Calu3 (cell line): ENCODE measurements around the gene MOCS2. TPM values are rescaled to one million over a fixed set of nuclear protein-coding genes. Genes with fewer than 3 reads are reported as not detected.

ENCODE experiments used
- BruUV-seq: library from RNA; stranded (reverse); fragments of 400-500 nt; replicated peaks from 2 replicates; lab custom pipeline; 2021; lab: Mats Ljungman, UMichigan
- CTCF ChIA-PET: fragments of 300-600 bp; sonication (Branson Sonifier 250); formaldehyde crosslinking; loops from one replicate; lab custom pipeline; 2022; ENCODE audit warnings: antibody characterized with exemption; lab: Charles Lee
- DNase-seq: peaks from one replicate; pipeline ENCODE4 v3.0.0; 2022
- H3K27ac Mint-ChIP-seq: one replicate; pipeline ENCODE4 v1.8.0; 2022; ENCODE audit warnings: mixed read lengths; ENCODE audit not compliant: unreplicated experiment
- H3K27me3 Mint-ChIP-seq: one replicate; pipeline ENCODE4 v1.8.0; 2022; ENCODE audit warnings: mixed read lengths; ENCODE audit not compliant: unreplicated experiment
- H3K36me3 Mint-ChIP-seq: one replicate; pipeline ENCODE4 v1.8.0; 2022; ENCODE audit warnings: mild to moderate bottlenecking, moderate library complexity, mixed read lengths; ENCODE audit not compliant: insufficient read depth, unreplicated experiment
- H3K4me1 Mint-ChIP-seq: one replicate; pipeline ENCODE4 v1.8.0; 2022; ENCODE audit warnings: mild to moderate bottlenecking, low read depth, mixed read lengths; ENCODE audit not compliant: unreplicated experiment
- H3K4me3 Mint-ChIP-seq: one replicate; pipeline ENCODE4 v1.8.0; 2022; ENCODE audit warnings: mild to moderate bottlenecking, low read depth, moderate library complexity, mixed read lengths; ENCODE audit not compliant: unreplicated experiment
- H3K9me3 Mint-ChIP-seq: one replicate; pipeline ENCODE4 v1.8.0; 2022; ENCODE audit warnings: low read depth, mixed read lengths; ENCODE audit not compliant: unreplicated experiment
- intact Hi-C: fragments of 100-400 bp; cut with micrococcal nuclease; formaldehyde crosslinking; loops from one replicate; pipeline ENCODE4 v1.10.0; 2022; ENCODE audit not compliant: unreplicated experiment
- total RNA-seq: library from RNA; stranded (reverse); gene quantifications from 2 replicates; pipeline ENCODE4 v1.2.3, GENCODE V29; 2022
- TF ChIP-seq, protein P1 (sequence below): fragments of 200-600 bp; IDR thresholded peaks from one replicate; pipeline ENCODE4 v1.8.0; 2022; ENCODE audit warnings: antibody characterized with exemption; ENCODE audit not compliant: unreplicated experiment

The MOCS2 gene
- total RNA-seq, 1 experiment from 2014 or later, result 42.6 TPM

DNA sequence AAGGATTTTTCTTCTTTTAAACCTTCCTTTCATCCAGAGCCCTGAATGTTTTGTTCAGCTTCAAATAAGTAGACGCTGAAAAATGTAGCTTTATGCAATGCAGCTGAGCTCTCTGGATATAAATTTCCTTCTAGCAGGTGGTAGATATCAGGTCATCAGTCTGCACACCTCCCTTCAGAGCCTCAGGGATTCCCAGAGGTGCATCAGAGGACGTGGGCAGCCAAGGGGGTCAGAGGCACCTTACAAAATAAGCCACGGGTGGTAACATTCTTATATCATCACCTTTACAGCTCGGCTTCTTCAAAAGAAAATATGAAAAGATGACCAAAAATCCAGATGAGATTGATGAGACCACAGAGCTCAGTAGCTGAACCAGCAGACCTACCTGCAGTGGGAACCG lies 19.3 kb downstream of the MOCS2 start:
- intact Hi-C loops, result no loop called here
- TF ChIP-seq, protein P1, sequence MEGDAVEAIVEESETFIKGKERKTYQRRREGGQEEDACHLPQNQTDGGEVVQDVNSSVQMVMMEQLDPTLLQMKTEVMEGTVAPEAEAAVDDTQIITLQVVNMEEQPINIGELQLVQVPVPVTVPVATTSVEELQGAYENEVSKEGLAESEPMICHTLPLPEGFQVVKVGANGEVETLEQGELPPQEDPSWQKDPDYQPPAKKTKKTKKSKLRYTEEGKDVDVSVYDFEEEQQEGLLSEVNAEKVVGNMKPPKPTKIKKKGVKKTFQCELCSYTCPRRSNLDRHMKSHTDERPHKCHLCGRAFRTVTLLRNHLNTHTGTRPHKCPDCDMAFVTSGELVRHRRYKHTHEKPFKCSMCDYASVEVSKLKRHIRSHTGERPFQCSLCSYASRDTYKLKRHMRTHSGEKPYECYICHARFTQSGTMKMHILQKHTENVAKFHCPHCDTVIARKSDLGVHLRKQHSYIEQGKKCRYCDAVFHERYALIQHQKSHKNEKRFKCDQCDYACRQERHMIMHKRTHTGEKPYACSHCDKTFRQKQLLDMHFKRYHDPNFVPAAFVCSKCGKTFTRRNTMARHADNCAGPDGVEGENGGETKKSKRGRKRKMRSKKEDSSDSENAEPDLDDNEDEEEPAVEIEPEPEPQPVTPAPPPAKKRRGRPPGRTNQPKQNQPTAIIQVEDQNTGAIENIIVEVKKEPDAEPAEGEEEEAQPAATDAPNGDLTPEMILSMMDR, result no peak
- Mint-ChIP-seq H3K36me3 (peaks cover 72% of the 10 kb centered on the region), H3K4me1 (no peaks in the 10 kb centered on the region), H3K27ac (no peak overlapping the region), H3K9me3 (no peaks in the 10 kb centered on the region), H3K4me3 (no peak overlapping the region), H3K27me3 (no peaks in the 10 kb centered on the region)
- BruUV-seq, result no TSS peak
- no peak for DNase-seq
- CTCF ChIA-PET, result no interaction called here

DNA sequence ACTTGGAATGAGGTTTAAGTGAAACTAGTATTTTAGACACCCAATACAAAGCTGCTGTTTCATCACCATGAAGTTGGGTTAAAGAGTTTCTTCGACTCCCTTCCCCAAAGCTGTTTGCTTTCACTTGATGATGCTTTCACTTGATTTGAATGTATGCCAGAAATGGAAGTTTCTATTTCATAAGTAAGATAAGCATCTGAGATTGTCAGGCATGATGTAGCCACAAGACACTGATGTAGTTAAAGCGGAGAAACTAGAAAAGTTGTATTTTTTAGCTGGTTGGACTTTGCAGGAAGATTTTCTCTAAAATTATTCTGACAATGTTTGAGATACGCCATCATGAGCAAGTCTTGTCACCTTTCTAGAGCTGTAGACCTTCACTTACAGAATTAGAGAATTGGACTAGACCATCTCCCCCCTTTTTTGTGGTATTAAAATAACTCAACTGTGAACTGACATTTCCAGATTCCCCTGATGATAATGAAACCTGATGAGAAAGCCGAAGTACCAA lies 20.0 kb downstream of the MOCS2 start:
- Mint-ChIP-seq H3K27ac (no peak overlapping the region), H3K4me3 (no peak overlapping the region), H3K4me1 (no peaks in the 10 kb centered on the region), H3K9me3 (no peaks in the 10 kb centered on the region), H3K36me3 (peaks cover 69% of the 10 kb centered on the region), H3K27me3 (no peaks in the 10 kb centered on the region)
- CTCF ChIA-PET, result interaction anchor here (1.3 kb wide), 1 partner anchor 141 kb away, joined by 3 read pairs; no protein-coding TSS in a partner anchor
- TF ChIP-seq, protein P1, result no peak
- intact Hi-C loops, result no loop called here
- no TSS peak for BruUV-seq
- DNase-seq, result no peak

DNA sequence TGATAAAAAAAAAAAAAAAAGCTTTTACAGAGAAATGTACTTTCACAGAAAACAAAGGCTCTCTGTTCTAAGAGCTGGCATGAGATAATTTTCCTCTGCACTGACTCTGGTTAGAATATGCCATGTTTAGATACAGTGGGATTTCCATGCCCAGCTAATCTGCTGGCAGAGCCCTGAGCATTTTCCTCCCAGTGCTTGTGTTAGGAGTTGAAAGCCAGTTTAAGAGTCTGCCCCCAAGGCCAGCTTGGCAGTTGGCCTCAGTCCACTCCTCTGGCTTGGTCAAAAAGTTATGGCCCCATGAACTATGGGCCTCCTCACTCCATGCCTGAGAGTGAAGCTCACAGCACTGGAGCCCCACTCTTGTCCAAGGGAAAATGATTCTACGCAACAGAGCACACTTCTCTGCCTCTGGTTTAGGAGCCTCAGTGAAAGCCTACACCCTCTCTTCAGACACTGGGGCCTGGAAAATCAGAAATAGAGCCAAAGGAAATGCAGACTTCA lies 21.9 kb downstream of the MOCS2 start:
- Mint-ChIP-seq H3K27me3 (no peaks in the 10 kb centered on the region), H3K9me3 (no peaks in the 10 kb centered on the region), H3K4me3 (no peak overlapping the region), H3K4me1 (no peaks in the 10 kb centered on the region), H3K36me3 (peaks cover 81% of the 10 kb centered on the region), H3K27ac (no peak overlapping the region)
- no TSS peak for BruUV-seq
- intact Hi-C loops, result no loop called here
- TF ChIP-seq, protein P1, result no peak
- no peak for DNase-seq
- CTCF ChIA-PET, result interaction anchor here (0.7 kb wide), 1 partner anchor 57 kb away, joined by 5 read pairs; no protein-coding TSS in a partner anchor

DNA sequence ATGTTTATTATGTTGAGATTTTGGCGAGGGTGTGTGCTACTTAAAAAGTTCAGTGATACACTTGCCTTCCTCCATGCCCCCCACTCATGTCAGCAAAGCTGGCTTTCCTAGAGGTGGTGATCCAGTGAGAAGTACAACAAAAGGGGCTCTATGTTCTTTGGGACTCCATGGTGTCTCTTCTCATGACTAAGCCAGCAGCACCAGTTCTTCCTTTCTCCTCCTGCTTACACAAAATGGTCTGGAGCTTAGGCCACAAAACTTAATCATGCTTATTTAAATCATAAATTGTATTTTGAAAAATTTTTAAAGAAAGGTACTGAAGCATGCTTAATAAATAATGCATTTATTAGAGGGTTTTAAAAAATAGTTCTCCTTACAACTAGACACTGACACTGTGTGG lies 22.4 kb downstream of the MOCS2 start:
- Mint-ChIP-seq H3K27me3 (no peaks in the 10 kb centered on the region), H3K4me1 (no peaks in the 10 kb centered on the region), H3K4me3 (no peak overlapping the region), H3K27ac (no peak overlapping the region), H3K36me3 (peaks cover 79% of the 10 kb centered on the region), H3K9me3 (no peaks in the 10 kb centered on the region)
- CTCF ChIA-PET, result interaction anchor here (0.7 kb wide), 1 partner anchor 56 kb away, joined by 5 read pairs; no protein-coding TSS in a partner anchor
- TF ChIP-seq, protein P1, result no peak
- intact Hi-C loops, result no loop called here
- DNase-seq, result no peak
- no TSS peak for BruUV-seq
